GM23338 (cell line): ENCODE measurements around the gene GNG4. TPM values are rescaled to one million over a fixed set of nuclear protein-coding genes. Genes with fewer than 3 reads are reported as not detected.

ENCODE experiments used
- ATAC-seq: fragments of 200-7000 bp; cut with Tn5 transposase; 3 replicates; pipeline ENCODE4 v1.9.1; 2020
- DNase-seq: peaks from one replicate; pipeline ENCODE4 v3.0.0-alpha.2; 2015; ENCODE audit warnings: low spot score
- H2AFZ ChIP-seq: fragments of 200-600 bp; sonication (generic); 2 replicates; pipeline ENCODE4 v1.8.0; 2016; ENCODE audit warnings: antibody characterized with exemption, mild to moderate bottlenecking, moderate library complexity
- H3F3A ChIP-seq: fragments of 200-600 bp; sonication (generic); replicated peaks from 2 replicates; pipeline ENCODE4 v1.8.0; 2017; ENCODE audit warnings: antibody characterized with exemption, mixed run types, low read depth
- H3K27ac ChIP-seq: fragments of 200-600 bp; sonication (generic); 2 replicates; pipeline ENCODE4 v1.6.1; 2016; ENCODE audit warnings: low read depth
- H3K27me3 ChIP-seq: fragments of 200-600 bp; sonication (generic); 2 replicates; pipeline ENCODE4 v1.8.0; 2016; ENCODE audit warnings: mild to moderate bottlenecking, mixed run types, moderate library complexity; ENCODE audit not compliant: insufficient read depth
- H3K36me3 ChIP-seq: fragments of 200-600 bp; sonication (generic); 2 replicates; pipeline ENCODE4 v1.8.0; 2016; ENCODE audit warnings: mild to moderate bottlenecking; ENCODE audit not compliant: insufficient read depth
- H3K4me1 ChIP-seq: fragments of 200-600 bp; sonication (generic); 2 replicates; pipeline ENCODE4 v1.8.0; 2016; ENCODE audit warnings: mild to moderate bottlenecking, moderate library complexity; ENCODE audit not compliant: insufficient read depth
- H3K4me2 ChIP-seq: fragments of 200-600 bp; sonication (generic); 2 replicates; pipeline ENCODE4 v1.7.1; 2017; ENCODE audit warnings: mixed run types
- H3K4me3 ChIP-seq: fragments of 200-600 bp; sonication (generic); 2 replicates; pipeline ENCODE4 v1.6.1; 2016; ENCODE audit warnings: mixed run types
- H3K79me2 ChIP-seq: fragments of 200-600 bp; sonication (generic); replicated peaks from 2 replicates; pipeline ENCODE4 v1.8.0; 2017; ENCODE audit warnings: mild to moderate bottlenecking; ENCODE audit not compliant: insufficient read depth
- H3K9me2 ChIP-seq: fragments of 200-600 bp; sonication (generic); 2 replicates; pipeline ENCODE4 v1.8.0; 2017; ENCODE audit not compliant: insufficient read depth
- H4K20me1 ChIP-seq: fragments of 200-600 bp; sonication (generic); replicated peaks from 2 replicates; pipeline ENCODE4 v1.8.0; 2017; ENCODE audit warnings: mild to moderate bottlenecking; ENCODE audit not compliant: insufficient read depth
- H3K27ac Mint-ChIP-seq: 2 replicates; pipeline ENCODE4 v1.8.0; 2020; ENCODE audit warnings: inconsistent platforms, mild to moderate bottlenecking, moderate library complexity, mixed read lengths
- H3K27me3 Mint-ChIP-seq: 3 replicates; pipeline ENCODE4 v1.8.0; 2022; ENCODE audit warnings: low read depth, mild to moderate bottlenecking, moderate library complexity, mixed read lengths, inconsistent platforms; ENCODE audit not compliant: insufficient read depth, poor library complexity
- H3K36me3 Mint-ChIP-seq: 3 replicates; pipeline ENCODE4 v1.8.0; 2021; ENCODE audit warnings: low read depth, mild to moderate bottlenecking, inconsistent platforms, moderate library complexity, mixed read lengths
- H3K4me1 Mint-ChIP-seq: 3 replicates; pipeline ENCODE4 v1.8.0; 2020; ENCODE audit warnings: mild to moderate bottlenecking, inconsistent platforms, mixed read lengths
- H3K4me3 Mint-ChIP-seq: 3 replicates; pipeline ENCODE4 v1.8.0; 2021; ENCODE audit warnings: moderate library complexity, mild to moderate bottlenecking, inconsistent platforms, mixed read lengths
- H3K9me3 Mint-ChIP-seq: 3 replicates; pipeline ENCODE4 v1.8.0; 2020; ENCODE audit warnings: moderate library complexity, mild to moderate bottlenecking, inconsistent platforms, mixed read lengths
- CREB1 ChIP-seq: fragments of 250-450 bp; sonication (Bioruptor Pico); IDR thresholded peaks from 2 replicates; pipeline ENCODE4 v1.5.0; 2020; ENCODE audit warnings: low read depth, mild to moderate bottlenecking, moderate library complexity
- EZH2 ChIP-seq: fragments of 200-600 bp; sonication (generic); IDR thresholded peaks from one replicate; pipeline ENCODE4 v1.8.0; 2017; ENCODE audit warnings: antibody characterized with exemption, mild to moderate bottlenecking, low read depth; ENCODE audit not compliant: unreplicated experiment
- EZH2phosphoT487 ChIP-seq: fragments of 200-600 bp; sonication (generic); IDR thresholded peaks from one replicate; pipeline ENCODE4 v1.8.1; 2018; ENCODE audit warnings: antibody characterized with exemption; ENCODE audit not compliant: unreplicated experiment
- JUNB ChIP-seq: IDR thresholded peaks from one replicate; pipeline ENCODE4 v1.6.1; 2016; ENCODE audit warnings: antibody characterized with exemption; ENCODE audit not compliant: unreplicated experiment
- NANOG ChIP-seq: IDR thresholded peaks from 2 replicates; pipeline ENCODE4 v1.6.1; 2016; ENCODE audit warnings: antibody characterized with exemption, borderline replicate concordance
- POLR2AphosphoS5 ChIP-seq: IDR thresholded peaks from 2 replicates; pipeline ENCODE4 v1.6.1; 2016; ENCODE audit warnings: antibody characterized with exemption, low read depth
- STAT1 ChIP-seq: IDR thresholded peaks from one replicate; pipeline ENCODE4 v1.6.1; 2016; ENCODE audit warnings: antibody characterized with exemption; ENCODE audit not compliant: unreplicated experiment
- ZNF114 ChIP-seq: fragments of 250-450 bp; sonication (Bioruptor Pico); IDR thresholded peaks from 2 replicates; pipeline ENCODE4 v1.5.0; 2020; ENCODE audit warnings: mild to moderate bottlenecking, moderate library complexity
- ZNF331 ChIP-seq: fragments of 250-450 bp; sonication (Bioruptor Pico); IDR thresholded peaks from 2 replicates; pipeline ENCODE4 v1.5.0; 2020; ENCODE audit warnings: low read depth, mild to moderate bottlenecking, moderate library complexity
- polyA plus RNA-seq: library from polyadenylated mRNA; unstranded; fragments of >200 nt; fragmentation: Nextera tagmentation; extraction: Ambion mirVana; gene quantifications from 2 replicates; pipeline ENCODE4 v1.2.1, GENCODE V29; 2016
- total RNA-seq: library from RNA; depleted of rRNA; stranded (reverse); fragments of >200 nt; shearing (Covaris generic); gene quantifications from 2 replicates; pipeline ENCODE4 v1.2.3, GENCODE V29; 2014
- TF ChIP-seq, protein P1 (sequence below), 2 experiments: fragments of 200-600 bp in 1 of 2; sonication (generic) in 1 of 2; conservative IDR thresholded peaks; 2 replicates each; pipeline versions ENCODE4 v1.5.1 to v1.6.1; 2016 to 2017; ENCODE audit warnings: antibody characterized with exemption in 2 of 2, low read depth in 2 of 2, mild to moderate bottlenecking in 2 of 2, moderate library complexity in 1 of 2
- TF ChIP-seq, protein P2 (sequence below): IDR thresholded peaks from one replicate; pipeline ENCODE4 v1.6.1; 2018; ENCODE audit warnings: antibody characterized with exemption; ENCODE audit not compliant: unreplicated experiment
- TF ChIP-seq, protein P3 (sequence below): IDR thresholded peaks from 2 replicates; pipeline ENCODE4 v1.6.1; 2016; ENCODE audit warnings: antibody characterized with exemption

Gene GNG4
- total and polyA plus RNA-seq, 2 experiments from 2014 or later, result 40.2 to 49.2 TPM

DNA sequence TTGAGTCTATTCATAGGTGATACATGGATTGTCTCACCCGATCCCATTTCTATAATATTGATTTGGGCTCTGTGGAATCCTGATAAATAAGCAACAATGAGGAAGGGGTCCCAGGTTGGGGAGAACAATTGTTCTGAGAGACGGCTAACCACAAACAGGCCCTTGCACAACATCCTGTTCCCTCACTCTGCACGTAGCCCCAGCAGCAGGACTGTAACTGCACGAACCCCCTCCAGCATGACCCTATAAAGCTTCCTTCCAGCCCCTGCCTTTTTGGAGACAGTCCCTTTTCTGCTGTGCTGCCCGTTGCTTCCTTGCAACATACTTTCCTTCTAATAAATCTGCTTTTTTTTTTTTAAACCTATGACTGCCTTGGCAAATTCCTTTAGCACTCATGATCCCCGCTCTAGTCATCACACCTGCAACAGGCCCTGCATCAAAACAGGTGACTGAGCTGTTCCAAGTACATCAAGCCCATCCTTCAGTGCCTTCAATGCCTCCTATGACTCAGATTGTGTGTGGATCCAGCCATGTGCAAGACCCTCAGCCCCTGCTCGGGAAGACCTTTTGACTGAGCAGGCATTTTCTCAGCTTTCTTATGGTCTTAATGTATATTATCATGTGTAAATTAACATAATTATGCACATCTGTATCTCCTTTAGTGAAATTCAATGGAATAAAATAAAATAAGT, 81.6 kb downstream of the GNG4 start (continued):
- TF ChIP-seq, protein P1, sequence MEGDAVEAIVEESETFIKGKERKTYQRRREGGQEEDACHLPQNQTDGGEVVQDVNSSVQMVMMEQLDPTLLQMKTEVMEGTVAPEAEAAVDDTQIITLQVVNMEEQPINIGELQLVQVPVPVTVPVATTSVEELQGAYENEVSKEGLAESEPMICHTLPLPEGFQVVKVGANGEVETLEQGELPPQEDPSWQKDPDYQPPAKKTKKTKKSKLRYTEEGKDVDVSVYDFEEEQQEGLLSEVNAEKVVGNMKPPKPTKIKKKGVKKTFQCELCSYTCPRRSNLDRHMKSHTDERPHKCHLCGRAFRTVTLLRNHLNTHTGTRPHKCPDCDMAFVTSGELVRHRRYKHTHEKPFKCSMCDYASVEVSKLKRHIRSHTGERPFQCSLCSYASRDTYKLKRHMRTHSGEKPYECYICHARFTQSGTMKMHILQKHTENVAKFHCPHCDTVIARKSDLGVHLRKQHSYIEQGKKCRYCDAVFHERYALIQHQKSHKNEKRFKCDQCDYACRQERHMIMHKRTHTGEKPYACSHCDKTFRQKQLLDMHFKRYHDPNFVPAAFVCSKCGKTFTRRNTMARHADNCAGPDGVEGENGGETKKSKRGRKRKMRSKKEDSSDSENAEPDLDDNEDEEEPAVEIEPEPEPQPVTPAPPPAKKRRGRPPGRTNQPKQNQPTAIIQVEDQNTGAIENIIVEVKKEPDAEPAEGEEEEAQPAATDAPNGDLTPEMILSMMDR (conservative IDR thresholded peaks at IDR 0.05; ENCODE audit: low read depth in 2 of 2), result no peak
- no peak for TF ChIP-seq EZH2phosphoT487
- TF ChIP-seq NANOG, result no peak
- TF ChIP-seq EZH2, result no peak
- TF ChIP-seq JUNB, result no peak
- TF ChIP-seq ZNF331 (CRISPR knock-in tag), result no peak
- TF ChIP-seq POLR2AphosphoS5, result no peak
- TF ChIP-seq STAT1, result no peak
- TF ChIP-seq, protein P2, sequence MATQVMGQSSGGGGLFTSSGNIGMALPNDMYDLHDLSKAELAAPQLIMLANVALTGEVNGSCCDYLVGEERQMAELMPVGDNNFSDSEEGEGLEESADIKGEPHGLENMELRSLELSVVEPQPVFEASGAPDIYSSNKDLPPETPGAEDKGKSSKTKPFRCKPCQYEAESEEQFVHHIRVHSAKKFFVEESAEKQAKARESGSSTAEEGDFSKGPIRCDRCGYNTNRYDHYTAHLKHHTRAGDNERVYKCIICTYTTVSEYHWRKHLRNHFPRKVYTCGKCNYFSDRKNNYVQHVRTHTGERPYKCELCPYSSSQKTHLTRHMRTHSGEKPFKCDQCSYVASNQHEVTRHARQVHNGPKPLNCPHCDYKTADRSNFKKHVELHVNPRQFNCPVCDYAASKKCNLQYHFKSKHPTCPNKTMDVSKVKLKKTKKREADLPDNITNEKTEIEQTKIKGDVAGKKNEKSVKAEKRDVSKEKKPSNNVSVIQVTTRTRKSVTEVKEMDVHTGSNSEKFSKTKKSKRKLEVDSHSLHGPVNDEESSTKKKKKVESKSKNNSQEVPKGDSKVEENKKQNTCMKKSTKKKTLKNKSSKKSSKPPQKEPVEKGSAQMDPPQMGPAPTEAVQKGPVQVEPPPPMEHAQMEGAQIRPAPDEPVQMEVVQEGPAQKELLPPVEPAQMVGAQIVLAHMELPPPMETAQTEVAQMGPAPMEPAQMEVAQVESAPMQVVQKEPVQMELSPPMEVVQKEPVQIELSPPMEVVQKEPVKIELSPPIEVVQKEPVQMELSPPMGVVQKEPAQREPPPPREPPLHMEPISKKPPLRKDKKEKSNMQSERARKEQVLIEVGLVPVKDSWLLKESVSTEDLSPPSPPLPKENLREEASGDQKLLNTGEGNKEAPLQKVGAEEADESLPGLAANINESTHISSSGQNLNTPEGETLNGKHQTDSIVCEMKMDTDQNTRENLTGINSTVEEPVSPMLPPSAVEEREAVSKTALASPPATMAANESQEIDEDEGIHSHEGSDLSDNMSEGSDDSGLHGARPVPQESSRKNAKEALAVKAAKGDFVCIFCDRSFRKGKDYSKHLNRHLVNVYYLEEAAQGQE, result no peak
- no peak for TF ChIP-seq ZNF114 (CRISPR knock-in tag)
- no peak for TF ChIP-seq CREB1 (CRISPR knock-in tag)

DNA sequence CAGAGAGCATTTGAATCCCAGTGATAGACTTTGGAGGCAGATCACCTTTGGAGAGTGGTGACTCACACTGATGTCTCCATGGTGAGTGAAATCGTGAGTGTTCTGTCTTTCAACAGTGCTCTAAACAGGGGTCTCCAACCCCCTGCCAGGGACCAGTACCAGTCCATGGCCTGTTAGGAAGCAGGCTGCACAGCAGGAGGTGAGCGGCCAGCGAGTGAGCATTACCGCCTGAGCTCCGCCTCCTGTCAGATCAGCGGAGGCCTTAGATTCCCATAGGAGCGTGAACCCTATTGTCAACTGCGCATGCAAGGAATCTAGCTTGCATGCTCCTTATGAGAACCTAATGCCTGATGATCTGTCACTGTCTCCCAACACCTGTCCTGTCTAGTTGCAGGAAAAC, 83.5 kb downstream of the GNG4 start:
- no peaks in the 10 kb centered on the region for H3K4me1 ChIP-seq
- peak; percentile 71 for ATAC-seq
- DNase-seq, result peak; percentile 55
- TF ChIP-seq EZH2phosphoT487, result no peak
- no peak for TF ChIP-seq CREB1 (CRISPR knock-in tag)
- TF ChIP-seq, protein P3, sequence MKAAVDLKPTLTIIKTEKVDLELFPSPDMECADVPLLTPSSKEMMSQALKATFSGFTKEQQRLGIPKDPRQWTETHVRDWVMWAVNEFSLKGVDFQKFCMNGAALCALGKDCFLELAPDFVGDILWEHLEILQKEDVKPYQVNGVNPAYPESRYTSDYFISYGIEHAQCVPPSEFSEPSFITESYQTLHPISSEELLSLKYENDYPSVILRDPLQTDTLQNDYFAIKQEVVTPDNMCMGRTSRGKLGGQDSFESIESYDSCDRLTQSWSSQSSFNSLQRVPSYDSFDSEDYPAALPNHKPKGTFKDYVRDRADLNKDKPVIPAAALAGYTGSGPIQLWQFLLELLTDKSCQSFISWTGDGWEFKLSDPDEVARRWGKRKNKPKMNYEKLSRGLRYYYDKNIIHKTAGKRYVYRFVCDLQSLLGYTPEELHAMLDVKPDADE, result no peak
- TF ChIP-seq ZNF114 (CRISPR knock-in tag), result no peak
- no peak for TF ChIP-seq POLR2AphosphoS5
- no peak for TF ChIP-seq STAT1
- TF ChIP-seq EZH2, result no peak
- TF ChIP-seq ZNF331 (CRISPR knock-in tag), result no peak
- TF ChIP-seq, protein P1 (conservative IDR thresholded peaks at IDR 0.05; ENCODE audit: low read depth in 2 of 2), result no peak
- no peak for TF ChIP-seq JUNB
- TF ChIP-seq NANOG, result no peak

More for the DNA sequence above, 83.5 kb downstream of the GNG4 start:
- Histone ChIP-seq H3F3A (no peaks in the 10 kb centered on the region), H3K27me3 (no peaks in the 10 kb centered on the region), H3K79me2 (no peaks in the 10 kb centered on the region), H3K9me2 (no peaks in the 10 kb centered on the region), H3K27ac (no peak overlapping the region), H2AFZ (no peak overlapping the region), H3K36me3 (0 out of 2 replicates have a peak, but pooled peaks cover 6% of the 10 kb centered on the region), H3K4me3 (no peak overlapping the region), H3K4me2 (no peak overlapping the region), H4K20me1 (peaks cover 3% of the 10 kb centered on the region)
- no peak overlapping the region for H3K27ac Mint-ChIP-seq
- H3K4me3 Mint-ChIP-seq, result no peak overlapping the region
- no peaks in the 10 kb centered on the region for H3K4me1 Mint-ChIP-seq
- peaks cover 29% of the 10 kb centered on the region; the same call in 2 of the 3 replicates for H3K36me3 Mint-ChIP-seq
- no peaks in the 10 kb centered on the region for H3K9me3 Mint-ChIP-seq
- no peaks in the 10 kb centered on the region for H3K27me3 Mint-ChIP-seq
